ENCODE measurements around the gene NPAS1.

DNA sequence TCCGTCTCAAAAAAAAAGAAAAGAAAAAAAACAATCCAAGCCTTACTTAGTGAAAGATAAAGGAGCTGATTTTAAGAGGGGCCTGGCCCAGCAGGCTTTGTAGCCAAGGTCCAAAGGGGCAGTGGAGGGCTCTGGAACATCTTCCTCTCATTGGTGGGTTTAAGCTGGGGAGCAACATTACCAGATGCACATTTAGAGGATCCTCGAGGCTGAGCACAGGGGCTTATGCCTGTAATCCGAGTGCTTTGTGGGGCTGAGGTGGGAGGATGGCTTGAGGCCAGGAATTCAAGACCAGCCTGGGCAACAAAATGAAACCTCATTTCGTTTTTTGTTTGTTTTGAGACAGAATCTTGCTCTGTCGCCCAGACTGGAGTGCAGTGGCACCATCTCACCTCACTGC is 36.8 kb downstream of the NPAS1 start:
- TF ChIP-seq FOXK2 (IDR thresholded peaks at IDR 0.05): no peak
- no peak for TF ChIP-seq SP1 (IDR thresholded peaks at IDR 0.05)
- TF ChIP-seq HDGF (IDR thresholded peaks at IDR 0.05; ENCODE audit: borderline replicate concordance): no peak
- TF ChIP-seq SUZ12 (IDR thresholded peaks at IDR 0.05): no peak
- TF ChIP-seq, protein P1, sequence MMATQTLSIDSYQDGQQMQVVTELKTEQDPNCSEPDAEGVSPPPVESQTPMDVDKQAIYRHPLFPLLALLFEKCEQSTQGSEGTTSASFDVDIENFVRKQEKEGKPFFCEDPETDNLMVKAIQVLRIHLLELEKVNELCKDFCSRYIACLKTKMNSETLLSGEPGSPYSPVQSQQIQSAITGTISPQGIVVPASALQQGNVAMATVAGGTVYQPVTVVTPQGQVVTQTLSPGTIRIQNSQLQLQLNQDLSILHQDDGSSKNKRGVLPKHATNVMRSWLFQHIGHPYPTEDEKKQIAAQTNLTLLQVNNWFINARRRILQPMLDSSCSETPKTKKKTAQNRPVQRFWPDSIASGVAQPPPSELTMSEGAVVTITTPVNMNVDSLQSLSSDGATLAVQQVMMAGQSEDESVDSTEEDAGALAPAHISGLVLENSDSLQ (IDR thresholded peaks at IDR 0.05): no peak
- TF ChIP-seq ELF4 (IDR thresholded peaks at IDR 0.05): no peak
- no peak for TF ChIP-seq BHLHE40 (IDR thresholded peaks at IDR 0.05; ENCODE audit: borderline replicate concordance)
- no peak for TF ChIP-seq ARNT (IDR thresholded peaks at IDR 0.05)
